Left lobe of liver (tissue), 2 donors: ENCODE results near the gene RNU1-3. TPM values are rescaled to one million over a fixed set of nuclear protein-coding genes. Genes with fewer than 3 reads are reported as not detected.
"Not testable (repeated sequence)": the region's sequence is repeated elsewhere in the genome, so short reads cannot be mapped to it uniquely, and the experiment has no call there.

ENCODE experiments used
- ATAC-seq: fragments of 200-7000 bp; cut with Tn5 transposase; one replicate; pipeline ENCODE4 v1.9.1; 2020; ENCODE audit warnings: mild to moderate bottlenecking, moderate library complexity
- DNase-seq: peaks from one replicate; pipeline ENCODE4 v3.0.0-alpha.2; 2020; ENCODE audit warnings: low spot score
- total RNA-seq: library from RNA; stranded (reverse); gene quantifications from one replicate; pipeline ENCODE4 v1.2.1, GENCODE V29; 2021
- donor health status: DM: no; HTN: no; CAD: no; lungs with moderate emphysema.
- donor health status: DM: no; HTN: yes; CAD: no.

The RNU1-3 gene
- total RNA-seq, 1 donor from 2014 or later: 1,159 TPM

- ATAC-seq, DNase-seq: not testable (repeated sequence)
Measured at GRCh38 chr1:16665836-16666235, 912 bp downstream of the RNU1-3 start.

- not testable (repeated sequence) for ATAC-seq, DNase-seq
Measured at GRCh38 chr1:16658234-16658633, 8.5 kb downstream of the RNU1-3 start.

GRCh38 chr1:16656981-16657683 lies 9.6 kb downstream of the RNU1-3 start:
- DNase-seq: not testable (repeated sequence)
- ATAC-seq: peak; percentile 86

- ATAC-seq: peak; percentile 68
- DNase-seq: not testable (repeated sequence)
Measured at GRCh38 chr1:16656574-16656973, 10.2 kb downstream of the RNU1-3 start.

- peak; percentile 68 for ATAC-seq
- DNase-seq: not testable (repeated sequence)
Measured at GRCh38 chr1:16651560-16651959, 15.2 kb downstream of the RNU1-3 start.

GRCh38 chr1:16649960-16650359 lies 16.8 kb downstream of the RNU1-3 start:
- DNase-seq, ATAC-seq: not testable (repeated sequence)

GRCh38 chr1:16649390-16649789 lies 17.4 kb downstream of the RNU1-3 start:
- ATAC-seq: not testable (repeated sequence)
- peak; percentile 39 for DNase-seq

- not testable (repeated sequence) for DNase-seq, ATAC-seq
Measured at GRCh38 chr1:16648756-16649155, 18.0 kb downstream of the RNU1-3 start.

- not testable (repeated sequence) for ATAC-seq, DNase-seq
Measured at GRCh38 chr1:16648250-16648649, 18.5 kb downstream of the RNU1-3 start.

GRCh38 chr1:16647179-16648176 lies 19.3 kb downstream of the RNU1-3 start:
- ATAC-seq (peak; percentile 41), DNase-seq (peak; percentile 46)

GRCh38 chr1:16646716-16647115 lies 20.0 kb downstream of the RNU1-3 start:
- not testable (repeated sequence) for DNase-seq, ATAC-seq

GRCh38 chr1:16646061-16646664 lies 20.6 kb downstream of the RNU1-3 start:
- not testable (repeated sequence) for ATAC-seq
- peak; percentile 52 for DNase-seq

- peak; percentile 80 for ATAC-seq
Measured at GRCh38 chr1:16645271-16646060, 21.3 kb downstream of the RNU1-3 start.

GRCh38 chr1:16644482-16645270 lies 22.1 kb downstream of the RNU1-3 start:
- ATAC-seq: peak; percentile 78
- DNase-seq: peak; percentile 100

More at GRCh38 chr1:16645271-16646060, 21.3 kb downstream of the RNU1-3 start:
- peak; percentile 99 for DNase-seq

GRCh38 chr1:16644193-16644481 lies 22.6 kb downstream of the RNU1-3 start:
- ATAC-seq (peak; percentile 6), DNase-seq (no peak)

- ATAC-seq: not testable (repeated sequence)
- DNase-seq: peak; percentile 58
Measured at GRCh38 chr1:16643476-16644192, 23.1 kb downstream of the RNU1-3 start.

GRCh38 chr1:16643001-16643411 lies 23.7 kb downstream of the RNU1-3 start:
- not testable (repeated sequence) for ATAC-seq
- peak; percentile 59 for DNase-seq
